KOPT-K1 (cell line): ENCODE data around the gene ZNF787.
"Not testable (repeated sequence)": the region's sequence is repeated elsewhere in the genome, so short reads cannot be mapped to it uniquely, and the experiment has no call there.

Experiments
- H3K27ac ChIP-seq: fragments of 200-600 bp; sonication (generic); 2 replicates; pipeline ENCODE4 v1.5.1; 2016; ENCODE audit warnings: antibody characterized with exemption, mild to moderate bottlenecking, low read depth, low read length; ENCODE audit not compliant: poor library complexity, severe bottlenecking
- H3K36me3 ChIP-seq: fragments of 200-600 bp; sonication (generic); 2 replicates; pipeline ENCODE4 v1.5.1; 2017; ENCODE audit warnings: antibody characterized with exemption, mild to moderate bottlenecking, low read length, moderate library complexity; ENCODE audit not compliant: insufficient read depth
- H3K9me3 ChIP-seq: fragments of 200-600 bp; sonication (generic); 2 replicates; pipeline ENCODE4 v1.5.1; 2017; ENCODE audit warnings: antibody characterized with exemption, low read length, mild to moderate bottlenecking; ENCODE audit not compliant: insufficient read depth, poor library complexity, severe bottlenecking

ZNF787 gene

GRCh38 chr19:56148955-56149655, 28.0 kb upstream of the ZNF787 start:
- H3K27ac ChIP-seq, H3K9me3 ChIP-seq: not testable (repeated sequence)
- H3K36me3 ChIP-seq, result peaks cover 53% of the 10 kb centered on the region

GRCh38 chr19:56148096-56148495, 27.0 kb upstream of the ZNF787 start:
- no peak overlapping the region for H3K27ac ChIP-seq
- H3K9me3 ChIP-seq, result no peaks in the 10 kb centered on the region
- peaks cover 44% of the 10 kb centered on the region for H3K36me3 ChIP-seq

GRCh38 chr19:56147307-56147706, 26.2 kb upstream of the ZNF787 start:
- Histone ChIP-seq H3K27ac (no peak overlapping the region), H3K9me3 (no peaks in the 10 kb centered on the region), H3K36me3 (peaks cover 43% of the 10 kb centered on the region)

- H3K9me3 ChIP-seq, result no peaks in the 10 kb centered on the region
- no peak overlapping the region for H3K27ac ChIP-seq
- H3K36me3 ChIP-seq, result peaks cover 43% of the 10 kb centered on the region
Observed at GRCh38 chr19:56146904-56147303, 25.8 kb upstream of the ZNF787 start.

- H3K36me3 ChIP-seq, result peaks cover 43% of the 10 kb centered on the region
- no peaks in the 10 kb centered on the region for H3K9me3 ChIP-seq
- no peak overlapping the region for H3K27ac ChIP-seq
Observed at GRCh38 chr19:56145698-56146097, 24.6 kb upstream of the ZNF787 start.

- H3K27ac ChIP-seq, result peak overlapping the region; percentile 84
- H3K36me3 ChIP-seq, result peaks cover 36% of the 10 kb centered on the region
Observed at GRCh38 chr19:56144831-56145230, 23.7 kb upstream of the ZNF787 start.

GRCh38 chr19:56144376-56144775, 23.3 kb upstream of the ZNF787 start:
- no peaks in the 10 kb centered on the region for H3K9me3 ChIP-seq
- peaks cover 31% of the 10 kb centered on the region for H3K36me3 ChIP-seq
- peak overlapping the region; percentile 84 for H3K27ac ChIP-seq

More at GRCh38 chr19:56144831-56145230, 23.7 kb upstream of the ZNF787 start:
- no peaks in the 10 kb centered on the region for H3K9me3 ChIP-seq

- peak overlapping the region; percentile 84 for H3K27ac ChIP-seq
- H3K36me3 ChIP-seq, result peaks cover 19% of the 10 kb centered on the region
- no peaks in the 10 kb centered on the region for H3K9me3 ChIP-seq
Observed at GRCh38 chr19:56142897-56143434, 21.9 kb upstream of the ZNF787 start.

GRCh38 chr19:56142087-56142787, 21.1 kb upstream of the ZNF787 start:
- Histone ChIP-seq H3K9me3 (no peaks in the 10 kb centered on the region), H3K36me3 (peaks cover 12% of the 10 kb centered on the region; the same call in 1 of the 2 replicates), H3K27ac (peak overlapping the region; percentile 84)

- Histone ChIP-seq H3K9me3 (no peaks in the 10 kb centered on the region), H3K27ac (peak overlapping the region; percentile 84), H3K36me3 (peaks cover 6% of the 10 kb centered on the region; the same call in 1 of the 2 replicates)
Observed at GRCh38 chr19:56141417-56141993, 20.4 kb upstream of the ZNF787 start.

- H3K27ac ChIP-seq, result peak within 1 kb of the TSS; percentile 84
- H3K36me3 ChIP-seq, result no peaks in the 10 kb centered on the region
- no peaks in the 10 kb centered on the region for H3K9me3 ChIP-seq
Observed at GRCh38 chr19:56140583-56141416, 19.7 kb upstream of the ZNF787 start, which contains the start of gene ZNF444. TSS of gene ZNF444 (plus strand) at chr19:56141287. CDS start at chr19:56146912, 5,625 bp downstream.

GRCh38 chr19:56139847-56140582, 18.9 kb upstream of the ZNF787 start:
- Histone ChIP-seq H3K27ac (peak overlapping the region; percentile 84), H3K36me3 (no peaks in the 10 kb centered on the region), H3K9me3 (no peaks in the 10 kb centered on the region)

- H3K36me3 ChIP-seq, result no peaks in the 10 kb centered on the region
- no peaks in the 10 kb centered on the region for H3K9me3 ChIP-seq
- no peak overlapping the region for H3K27ac ChIP-seq
Observed at GRCh38 chr19:56138069-56138468, 17.0 kb upstream of the ZNF787 start.

GRCh38 chr19:56137405-56137804, 16.3 kb upstream of the ZNF787 start:
- Histone ChIP-seq H3K9me3 (no peaks in the 10 kb centered on the region), H3K27ac (no peak overlapping the region)

More at GRCh38 chr19:56137405-56137804, 16.3 kb upstream of the ZNF787 start:
- H3K36me3 ChIP-seq, result no peaks in the 10 kb centered on the region
